ENCODE results near the gene NDUFAF8. TPM values are rescaled to one million over a fixed set of nuclear protein-coding genes. Genes with fewer than 3 reads are reported as not detected.

NDUFAF8 gene
- total RNA-seq, 1 donor from 2014 or later: 38.9 TPM

DNA sequence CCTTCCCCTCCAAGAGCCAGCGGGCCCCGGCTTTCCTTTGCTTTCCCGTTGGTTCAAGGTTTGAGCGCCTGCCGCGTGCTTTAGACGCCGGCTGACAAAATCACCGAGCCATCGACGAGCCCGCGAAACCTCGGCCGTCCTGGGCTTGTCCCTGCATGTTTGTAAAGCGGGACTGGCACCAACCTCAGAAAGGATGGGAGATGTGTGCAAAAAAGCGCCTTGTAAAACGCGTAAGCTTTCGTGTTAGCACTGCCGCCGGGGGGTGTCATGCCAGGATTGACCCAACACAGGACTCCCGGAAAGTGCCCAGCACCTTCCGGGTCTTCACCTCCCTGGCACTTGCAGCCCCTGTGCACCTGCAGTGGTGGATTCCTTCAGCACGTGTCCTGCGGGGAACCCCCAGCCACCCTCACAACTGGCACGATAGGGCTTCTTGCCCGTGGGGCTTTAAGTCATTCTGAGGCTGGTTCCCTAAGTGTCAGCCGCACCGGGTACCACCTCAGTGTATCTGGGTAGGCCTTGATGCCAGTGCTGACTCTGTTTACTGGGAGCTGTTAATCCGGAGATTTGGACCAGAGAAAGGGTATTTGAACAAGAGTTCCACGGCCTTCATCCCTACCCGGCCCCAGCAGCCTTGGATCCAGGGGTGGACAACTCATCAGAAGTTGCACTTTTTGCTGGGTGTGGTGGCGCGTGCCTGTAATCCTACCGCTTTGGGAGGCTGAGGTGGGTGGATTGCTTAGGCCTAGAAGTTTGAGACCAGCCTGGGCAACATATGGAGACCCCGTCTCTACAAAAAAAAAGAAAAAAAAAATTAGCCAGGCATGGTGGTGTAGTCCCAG is 817 bp downstream of the NDUFAF8 start:
- H3K27me3 Mint-ChIP-seq (ENCODE audit: unreplicated experiment): no peaks in the 10 kb centered on the region
- peak overlapping the region; percentile 93 for H3K27ac Mint-ChIP-seq (ENCODE audit: unreplicated experiment)
- H3K4me1 Mint-ChIP-seq (ENCODE audit: unreplicated experiment): peaks cover 26% of the 10 kb centered on the region
- peaks cover 3% of the 10 kb centered on the region for H3K36me3 Mint-ChIP-seq (ENCODE audit: unreplicated experiment)
- DNase-seq (ENCODE audit: extremely low spot score, unreplicated experiment): no peak
- H3K9me3 Mint-ChIP-seq (ENCODE audit: unreplicated experiment): no peaks in the 10 kb centered on the region
- H3K4me3 Mint-ChIP-seq (ENCODE audit: unreplicated experiment): peak overlapping the region; percentile 92
- TF ChIP-seq CTCF (IDR thresholded peaks at IDR 0.05): no peak

DNA sequence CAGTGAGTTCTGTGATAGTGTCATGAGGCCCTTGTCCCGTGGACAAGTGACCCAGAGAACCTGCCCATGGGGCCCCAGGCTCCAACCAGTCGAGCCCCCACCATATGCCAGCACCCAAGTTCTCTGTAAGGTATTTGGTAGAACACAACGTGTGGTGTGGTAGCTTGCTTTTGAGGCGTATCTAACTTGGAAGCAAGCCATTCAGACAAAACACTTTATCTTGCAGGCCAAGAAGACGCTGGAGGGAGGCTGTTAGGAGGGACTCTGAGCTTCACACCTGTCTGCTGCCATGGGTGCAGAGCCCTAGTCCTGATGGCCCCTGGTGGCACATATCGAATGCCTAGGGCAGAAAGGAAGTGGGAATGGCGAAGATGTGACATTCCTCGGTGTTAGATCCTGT is 1.6 kb downstream of the NDUFAF8 start:
- Mint-ChIP-seq H3K27ac (ENCODE audit: unreplicated experiment) (peak overlapping the region; percentile 44), H3K36me3 (ENCODE audit: unreplicated experiment) (peaks cover 3% of the 10 kb centered on the region), H3K4me3 (ENCODE audit: unreplicated experiment) (peak overlapping the region; percentile 92), H3K9me3 (ENCODE audit: unreplicated experiment) (no peaks in the 10 kb centered on the region), H3K4me1 (ENCODE audit: unreplicated experiment) (peaks cover 26% of the 10 kb centered on the region), H3K27me3 (ENCODE audit: unreplicated experiment) (no peaks in the 10 kb centered on the region)
- DNase-seq (ENCODE audit: extremely low spot score, unreplicated experiment): no peak
- no peak for TF ChIP-seq CTCF (IDR thresholded peaks at IDR 0.05)

- no peak for TF ChIP-seq CTCF (IDR thresholded peaks at IDR 0.05)
- H3K36me3 Mint-ChIP-seq (ENCODE audit: unreplicated experiment): peaks cover 3% of the 10 kb centered on the region
- peaks cover 26% of the 10 kb centered on the region for H3K4me1 Mint-ChIP-seq (ENCODE audit: unreplicated experiment)
- no peaks in the 10 kb centered on the region for H3K9me3 Mint-ChIP-seq (ENCODE audit: unreplicated experiment)
- no peak for DNase-seq (ENCODE audit: extremely low spot score, unreplicated experiment)
- H3K4me3 Mint-ChIP-seq (ENCODE audit: unreplicated experiment): no peak overlapping the region
- no peaks in the 10 kb centered on the region for H3K27me3 Mint-ChIP-seq (ENCODE audit: unreplicated experiment)
- no peak overlapping the region for H3K27ac Mint-ChIP-seq (ENCODE audit: unreplicated experiment)
These were observed 2.1 kb downstream of the NDUFAF8 start for GRCh38 chr17:81241203-81241602.

DNA sequence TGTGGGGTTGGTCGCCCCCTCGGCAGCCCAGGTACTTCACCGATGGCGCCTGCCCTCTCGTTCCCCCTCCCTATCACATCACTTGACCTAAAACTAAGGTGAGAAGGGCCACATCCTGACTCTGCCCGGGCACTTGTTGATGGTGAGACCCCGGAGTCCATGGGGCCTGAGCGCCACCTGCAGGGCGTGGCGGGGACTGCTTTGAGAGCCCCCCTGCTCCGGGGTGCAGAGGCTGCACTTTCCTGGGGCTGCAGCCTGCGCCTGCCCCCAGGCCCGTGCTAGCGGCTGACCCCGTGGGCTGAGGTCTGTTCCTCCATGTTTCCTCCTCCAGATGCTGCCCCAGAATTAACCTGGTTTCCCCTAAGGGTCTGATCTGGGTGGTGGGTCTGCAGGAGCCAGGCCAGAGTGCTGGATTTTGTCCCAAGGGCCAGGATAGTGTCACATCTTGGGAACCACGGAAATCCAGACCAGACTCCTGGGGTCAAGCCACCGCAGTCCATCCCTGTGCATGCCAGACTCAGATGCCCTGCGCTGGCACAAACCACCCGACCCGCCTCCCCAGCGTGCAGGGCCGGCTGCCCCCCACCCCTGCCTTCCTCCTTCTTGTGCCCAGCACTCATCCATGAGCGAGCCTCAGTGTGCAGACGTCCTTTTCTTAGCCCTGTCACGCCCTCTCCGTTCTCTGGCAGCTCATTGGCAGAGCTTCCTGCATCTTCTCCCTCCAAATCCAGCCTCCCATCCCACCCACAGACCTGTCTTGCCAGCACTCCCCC is 2.7 kb downstream of the NDUFAF8 start:
- Mint-ChIP-seq H3K27me3 (ENCODE audit: unreplicated experiment) (no peaks in the 10 kb centered on the region), H3K27ac (ENCODE audit: unreplicated experiment) (no peak overlapping the region), H3K9me3 (ENCODE audit: unreplicated experiment) (no peaks in the 10 kb centered on the region), H3K4me3 (ENCODE audit: unreplicated experiment) (peak overlapping the region; percentile 26), H3K36me3 (ENCODE audit: unreplicated experiment) (peaks cover 3% of the 10 kb centered on the region), H3K4me1 (ENCODE audit: unreplicated experiment) (peaks cover 26% of the 10 kb centered on the region)
- TF ChIP-seq CTCF (IDR thresholded peaks at IDR 0.05): peak; percentile 78
- DNase-seq (ENCODE audit: extremely low spot score, unreplicated experiment): no peak
